ENCODE measurements around the gene KRT20.

The KRT20 gene

DNA sequence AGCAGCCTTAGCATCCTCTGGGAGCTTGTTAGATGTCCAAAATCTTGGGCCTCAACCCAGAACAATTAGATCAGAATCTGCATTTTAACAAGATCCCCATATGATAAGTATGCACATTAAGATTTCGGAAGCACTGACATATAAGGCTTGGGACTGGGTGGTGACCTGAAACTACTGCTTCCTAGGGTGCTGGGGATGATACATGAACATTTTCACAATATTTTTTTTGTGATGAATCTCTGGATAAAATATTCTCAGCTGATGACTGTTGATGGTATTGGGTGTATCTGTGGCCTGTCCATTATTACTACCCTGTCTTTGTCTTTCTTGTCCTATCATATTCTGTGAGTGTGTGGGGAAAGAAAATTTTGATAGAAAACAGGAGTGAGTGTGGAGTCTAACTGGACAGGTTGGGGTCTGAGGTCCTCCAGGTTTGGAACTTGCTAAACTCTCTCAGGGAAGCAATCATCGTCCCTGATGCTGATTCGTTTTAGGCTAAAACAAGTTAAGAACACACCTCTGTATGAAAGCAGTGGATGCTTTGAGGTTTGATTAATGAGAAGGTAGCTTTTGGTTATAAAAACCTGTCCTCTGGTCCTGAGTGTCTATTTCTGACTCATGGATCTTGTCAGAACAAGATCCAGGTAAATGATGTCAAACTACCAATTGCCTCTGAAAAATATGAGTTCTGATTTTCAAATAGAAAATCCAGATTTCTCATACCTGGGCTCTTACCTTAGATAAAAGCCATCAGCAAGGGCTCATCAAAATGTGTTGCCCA is 29.2 kb upstream of the KRT20 start:
- no peak overlapping the region for H3K4me2 ChIP-seq (ENCODE audit: low read depth, low read length, poor library complexity, severe bottlenecking)
- no peak overlapping the region for H2AFZ ChIP-seq (ENCODE audit: low read length)
- no peaks in the 10 kb centered on the region for H3K9me3 ChIP-seq (ENCODE audit: insufficient read depth, low read depth, low read length)
- H3F3A ChIP-seq (ENCODE audit: low read depth): no peaks in the 10 kb centered on the region
- no peaks in the 10 kb centered on the region for H3K4me1 ChIP-seq (ENCODE audit: insufficient read depth, low read length, poor library complexity, severe bottlenecking)
- no peaks in the 10 kb centered on the region for H4K20me1 ChIP-seq (ENCODE audit: insufficient read depth, low read length, poor library complexity, severe bottlenecking)
- no peaks in the 10 kb centered on the region for H3K79me2 ChIP-seq (ENCODE audit: insufficient read depth, low read length)
- H3K9me2 ChIP-seq (replicated peaks; ENCODE audit: low read depth, low read length): no peaks in the 10 kb centered on the region
- H3K27me3 ChIP-seq (ENCODE audit: insufficient read depth, low read length, poor library complexity, severe bottlenecking): no peaks in the 10 kb centered on the region
- no peak overlapping the region for H3K4me3 ChIP-seq (ENCODE audit: low read length, poor library complexity, severe bottlenecking)
- H3K9ac ChIP-seq (ENCODE audit: low read depth, low read length, poor library complexity, severe bottlenecking): no peak overlapping the region
- no peaks in the 10 kb centered on the region for H3K36me3 ChIP-seq (ENCODE audit: insufficient read depth, low read length)
- TF ChIP-seq EZH2phosphoT487 (IDR thresholded peaks at IDR 0.05; ENCODE audit: borderline replicate concordance): no peak
- TF ChIP-seq, protein P1, sequence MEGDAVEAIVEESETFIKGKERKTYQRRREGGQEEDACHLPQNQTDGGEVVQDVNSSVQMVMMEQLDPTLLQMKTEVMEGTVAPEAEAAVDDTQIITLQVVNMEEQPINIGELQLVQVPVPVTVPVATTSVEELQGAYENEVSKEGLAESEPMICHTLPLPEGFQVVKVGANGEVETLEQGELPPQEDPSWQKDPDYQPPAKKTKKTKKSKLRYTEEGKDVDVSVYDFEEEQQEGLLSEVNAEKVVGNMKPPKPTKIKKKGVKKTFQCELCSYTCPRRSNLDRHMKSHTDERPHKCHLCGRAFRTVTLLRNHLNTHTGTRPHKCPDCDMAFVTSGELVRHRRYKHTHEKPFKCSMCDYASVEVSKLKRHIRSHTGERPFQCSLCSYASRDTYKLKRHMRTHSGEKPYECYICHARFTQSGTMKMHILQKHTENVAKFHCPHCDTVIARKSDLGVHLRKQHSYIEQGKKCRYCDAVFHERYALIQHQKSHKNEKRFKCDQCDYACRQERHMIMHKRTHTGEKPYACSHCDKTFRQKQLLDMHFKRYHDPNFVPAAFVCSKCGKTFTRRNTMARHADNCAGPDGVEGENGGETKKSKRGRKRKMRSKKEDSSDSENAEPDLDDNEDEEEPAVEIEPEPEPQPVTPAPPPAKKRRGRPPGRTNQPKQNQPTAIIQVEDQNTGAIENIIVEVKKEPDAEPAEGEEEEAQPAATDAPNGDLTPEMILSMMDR (conservative IDR thresholded peaks at IDR 0.05; ENCODE audit: low read length): no peak

DNA sequence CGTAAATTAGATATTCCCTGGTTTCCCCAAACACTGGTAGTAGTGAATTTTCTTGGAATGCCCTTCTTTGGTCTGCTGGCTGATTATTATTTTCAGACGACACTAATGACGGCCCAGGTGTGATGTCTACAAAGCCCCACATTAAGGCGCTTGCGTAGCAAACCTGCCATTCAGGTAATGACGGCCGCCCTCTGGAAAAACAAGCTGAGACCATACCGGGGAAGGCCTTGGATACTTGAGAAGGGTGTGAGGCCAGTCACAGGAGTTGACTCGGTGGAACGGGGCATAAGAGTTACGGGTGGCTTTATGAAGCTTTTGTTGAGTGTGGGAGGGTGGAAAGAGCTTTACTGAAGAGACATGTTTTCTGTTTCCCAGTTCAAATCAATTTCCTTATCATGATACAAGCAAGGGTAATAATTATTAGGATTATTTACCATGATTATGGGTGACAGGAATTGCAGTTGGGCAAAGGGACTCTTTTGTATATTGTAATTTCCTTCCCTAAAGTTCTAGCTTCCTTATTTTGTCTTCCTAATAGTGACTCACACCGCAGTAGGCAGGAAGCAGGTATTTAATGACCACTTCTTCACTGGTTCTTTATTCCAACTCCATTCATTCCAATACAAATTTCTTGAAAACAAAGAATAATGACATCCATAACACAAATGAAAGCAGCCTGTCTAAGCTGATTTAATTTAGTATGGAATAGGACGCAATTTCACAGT is 27.6 kb upstream of the KRT20 start:
- Histone ChIP-seq H3K36me3 (ENCODE audit: insufficient read depth, low read length) (no peaks in the 10 kb centered on the region), H3F3A (ENCODE audit: low read depth) (no peaks in the 10 kb centered on the region), H3K4me1 (ENCODE audit: insufficient read depth, low read length, poor library complexity, severe bottlenecking) (no peaks in the 10 kb centered on the region), H3K9me3 (ENCODE audit: insufficient read depth, low read depth, low read length) (no peaks in the 10 kb centered on the region), H4K20me1 (ENCODE audit: insufficient read depth, low read length, poor library complexity, severe bottlenecking) (no peaks in the 10 kb centered on the region), H3K79me2 (ENCODE audit: insufficient read depth, low read length) (no peaks in the 10 kb centered on the region), H3K4me3 (ENCODE audit: low read length, poor library complexity, severe bottlenecking) (no peak overlapping the region), H3K27me3 (ENCODE audit: insufficient read depth, low read length, poor library complexity, severe bottlenecking) (no peaks in the 10 kb centered on the region), H2AFZ (ENCODE audit: low read length) (no peak overlapping the region), H3K9ac (ENCODE audit: low read depth, low read length, poor library complexity, severe bottlenecking) (no peak overlapping the region), H3K4me2 (ENCODE audit: low read depth, low read length, poor library complexity, severe bottlenecking) (no peak overlapping the region), H3K9me2 (replicated peaks; ENCODE audit: low read depth, low read length) (no peaks in the 10 kb centered on the region)
- no peak for TF ChIP-seq EZH2phosphoT487 (IDR thresholded peaks at IDR 0.05; ENCODE audit: borderline replicate concordance)
- TF ChIP-seq, protein P1 (conservative IDR thresholded peaks at IDR 0.05; ENCODE audit: low read length): no peak

DNA sequence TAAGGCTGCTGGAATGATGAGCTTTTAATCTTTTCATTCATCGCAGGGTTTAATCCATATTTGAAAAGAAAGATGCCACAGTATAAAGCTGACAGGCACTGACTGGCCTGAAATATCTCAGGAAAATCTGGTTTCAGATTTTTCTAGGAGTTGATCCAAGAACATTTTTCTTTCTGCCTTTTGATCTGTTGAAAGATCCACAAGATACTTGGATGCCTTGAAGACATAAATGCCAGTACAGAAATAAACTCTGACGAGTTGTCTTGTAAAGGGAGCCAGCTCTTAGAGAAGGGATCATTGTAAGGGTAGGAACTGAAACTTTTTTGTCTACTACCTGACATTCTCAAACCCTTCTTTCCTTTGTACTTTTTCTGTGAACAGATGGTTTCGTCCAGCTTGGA is 25.4 kb upstream of the KRT20 start:
- Histone ChIP-seq H3K79me2 (ENCODE audit: insufficient read depth, low read length) (no peaks in the 10 kb centered on the region), H2AFZ (ENCODE audit: low read length) (peak overlapping the region; percentile 20; the same call in 1 of the 2 replicates), H3K9ac (ENCODE audit: low read depth, low read length, poor library complexity, severe bottlenecking) (no peak overlapping the region), H3K4me3 (ENCODE audit: low read length, poor library complexity, severe bottlenecking) (no peak overlapping the region), H3K4me2 (ENCODE audit: low read depth, low read length, poor library complexity, severe bottlenecking) (no peak overlapping the region), H3F3A (ENCODE audit: low read depth) (no peaks in the 10 kb centered on the region), H3K36me3 (ENCODE audit: insufficient read depth, low read length) (no peaks in the 10 kb centered on the region), H3K27me3 (ENCODE audit: insufficient read depth, low read length, poor library complexity, severe bottlenecking) (no peaks in the 10 kb centered on the region), H4K20me1 (ENCODE audit: insufficient read depth, low read length, poor library complexity, severe bottlenecking) (no peaks in the 10 kb centered on the region), H3K9me2 (replicated peaks; ENCODE audit: low read depth, low read length) (no peaks in the 10 kb centered on the region), H3K4me1 (ENCODE audit: insufficient read depth, low read length, poor library complexity, severe bottlenecking) (no peaks in the 10 kb centered on the region), H3K9me3 (ENCODE audit: insufficient read depth, low read depth, low read length) (no peaks in the 10 kb centered on the region)
- TF ChIP-seq, protein P1 (conservative IDR thresholded peaks at IDR 0.05; ENCODE audit: low read length): no peak
- TF ChIP-seq EZH2phosphoT487 (IDR thresholded peaks at IDR 0.05; ENCODE audit: borderline replicate concordance): no peak
